GM18520 (cell line): ENCODE results near the gene ARID5B.
A peak's percentile ranks its signal among the peaks of the same experiment; 100 is the strongest.

ENCODE experiments used
- ATAC-seq: cut with Tn5 transposase; IDR thresholded peaks from one replicate; pipeline ENCODE4 v1.9.1; 2021; ENCODE audit not compliant: unreplicated experiment

The ARID5B gene

DNA sequence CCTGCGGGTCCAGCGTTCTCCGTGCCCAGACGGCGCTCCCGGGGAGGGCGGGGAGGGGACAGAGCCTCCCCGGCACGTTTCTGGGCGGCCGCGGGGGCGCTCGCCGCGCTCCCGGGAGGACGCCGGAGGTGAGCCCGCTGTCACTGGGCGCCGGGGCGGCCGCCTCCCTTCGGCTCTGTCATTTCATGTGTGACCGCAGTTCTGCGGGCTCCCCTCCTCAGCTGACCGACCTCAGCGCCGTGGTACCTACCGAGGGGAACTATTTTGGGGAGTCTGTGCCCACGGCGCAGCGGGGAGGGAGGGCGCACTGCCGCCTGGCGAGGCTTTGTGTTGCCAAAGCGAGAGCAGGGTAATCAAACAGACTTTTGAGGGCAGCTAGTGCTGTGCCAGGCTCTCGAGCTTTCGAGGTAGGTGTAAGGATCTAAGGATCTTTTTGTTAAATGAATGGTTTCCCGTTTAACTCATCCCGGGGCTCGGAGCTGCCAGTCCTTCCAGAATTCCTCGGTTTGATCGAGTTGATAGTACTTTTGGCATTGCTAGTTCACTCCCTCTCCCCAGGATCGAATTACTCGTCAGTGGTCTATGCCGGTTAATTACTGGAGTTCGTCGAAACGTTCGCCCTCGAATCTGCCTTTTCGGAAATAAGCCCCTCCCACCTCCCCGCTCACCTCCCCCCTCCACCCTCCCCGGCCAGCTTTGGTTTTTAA, 1.9 kb downstream of the ARID5B start:
- peak; percentile 46 for ATAC-seq

DNA sequence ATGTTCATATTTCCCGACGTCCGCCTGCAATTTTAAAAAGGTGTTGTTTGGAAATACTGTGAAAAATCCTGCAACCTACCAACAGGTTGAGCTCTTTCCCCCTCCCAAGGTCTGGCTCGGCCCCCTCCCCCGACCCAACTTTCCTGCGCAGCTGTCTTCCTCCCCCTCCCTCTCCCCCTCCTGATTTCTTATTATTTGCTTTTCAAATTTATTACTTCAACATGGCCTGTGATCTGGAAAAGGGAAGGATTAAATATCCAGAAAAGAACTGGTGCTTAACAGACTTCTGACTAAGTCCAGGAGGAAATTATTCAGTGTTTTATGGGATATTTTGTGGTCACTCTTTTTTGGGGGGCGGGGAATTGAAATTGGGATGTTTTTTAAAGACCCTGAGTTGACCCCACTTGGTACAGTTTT, 2.4 kb downstream of the ARID5B start:
- no peak for ATAC-seq

DNA sequence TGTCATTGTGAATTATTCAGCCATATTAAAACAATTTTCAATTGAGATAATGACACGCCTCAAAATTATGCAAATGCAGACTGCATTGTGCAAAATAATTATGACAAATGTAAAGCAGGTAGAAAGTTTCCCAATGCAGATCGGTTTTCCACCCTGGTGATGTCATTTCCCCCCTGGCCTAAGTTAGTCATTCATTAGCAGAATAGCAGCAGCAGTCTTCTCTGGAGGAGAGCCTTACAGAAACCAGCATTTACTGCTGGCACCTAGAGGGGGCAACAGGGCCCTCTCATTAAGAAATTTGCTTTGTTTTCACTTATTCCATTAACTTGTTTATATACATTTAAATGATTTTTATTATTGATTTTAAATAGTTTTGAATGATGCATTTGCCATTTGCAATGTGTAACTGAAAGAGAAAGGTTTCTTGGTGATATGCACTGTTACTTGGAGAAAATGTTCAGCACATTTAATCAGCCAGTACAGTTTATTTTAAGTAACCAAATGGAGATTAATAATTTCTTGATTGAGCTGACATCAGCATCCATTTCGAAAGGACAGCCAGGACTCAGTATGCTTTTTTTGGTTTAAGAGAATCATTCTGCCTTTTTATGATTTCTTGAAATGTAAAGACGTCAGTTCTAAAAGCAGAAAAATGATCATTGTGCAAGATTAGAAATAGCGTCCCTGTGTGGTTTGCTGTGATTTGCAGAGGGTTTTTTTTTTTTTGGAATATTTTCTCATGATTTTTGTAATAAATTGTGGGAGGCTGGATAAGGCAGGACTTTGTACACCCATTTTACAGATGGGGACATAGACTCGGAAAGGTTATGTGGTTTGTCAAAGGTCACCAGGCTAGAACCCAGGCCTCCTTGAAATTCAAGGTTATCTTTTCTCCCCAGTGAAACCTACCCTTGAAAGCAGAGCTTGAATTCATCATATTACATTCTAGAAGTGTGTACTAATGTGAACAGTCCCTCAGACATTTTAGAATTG, 3.5 kb downstream of the ARID5B start:
- ATAC-seq = peak; percentile 36

DNA sequence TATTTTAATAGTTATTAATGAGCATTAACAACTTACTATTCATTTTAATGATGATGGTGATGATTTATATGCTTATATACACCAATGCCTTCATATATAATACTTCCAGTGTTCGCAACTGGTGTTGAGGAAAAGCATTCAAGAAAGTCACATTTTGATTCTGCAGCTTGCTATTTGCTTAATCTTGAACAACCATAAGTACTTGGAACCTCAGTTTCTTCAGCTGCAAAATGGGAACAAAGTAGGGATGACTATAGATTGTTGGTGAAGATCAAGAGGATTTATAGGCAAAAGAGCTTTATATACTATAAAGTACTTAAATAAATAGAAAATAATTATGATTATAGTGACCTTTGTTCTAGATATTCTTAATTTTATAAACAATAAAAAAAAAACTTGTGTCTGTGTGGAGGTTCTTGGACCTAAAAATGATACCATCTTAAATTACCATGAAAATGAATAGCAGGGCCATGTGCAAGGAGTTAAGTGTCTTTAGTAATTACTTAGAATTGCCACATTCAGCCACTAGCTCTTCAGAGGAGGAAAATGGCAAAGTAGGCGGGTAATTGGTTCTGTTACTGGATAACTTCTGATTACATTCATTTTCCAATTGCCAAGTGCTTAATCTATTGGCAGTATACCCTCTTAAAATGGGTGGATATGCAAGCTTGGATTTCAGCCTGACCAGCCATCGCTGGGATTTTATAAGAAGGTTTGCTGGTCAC, 4.5 kb downstream of the ARID5B start:
- ATAC-seq = no peak

DNA sequence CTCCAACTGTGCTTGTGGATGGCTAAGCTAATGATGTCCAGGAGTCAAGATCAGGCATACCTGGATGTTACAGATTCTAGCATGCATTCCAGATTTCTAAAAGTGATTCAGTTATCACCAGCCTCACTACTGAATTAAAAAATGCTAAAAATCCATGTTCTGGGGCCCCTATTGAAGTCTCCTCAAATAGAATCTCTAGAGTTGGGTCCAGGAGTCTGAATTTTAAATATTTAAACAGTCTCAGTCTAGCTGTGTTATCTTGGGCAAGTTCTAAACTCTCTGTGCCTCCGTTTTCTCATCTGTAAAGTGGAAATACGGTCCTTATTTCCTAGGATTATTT, 5.0 kb downstream of the ARID5B start:
- ATAC-seq = no peak

- ATAC-seq = no peak
Measured at GRCh38 chr10:61907011-61907410, 5.5 kb downstream of the ARID5B start.

DNA sequence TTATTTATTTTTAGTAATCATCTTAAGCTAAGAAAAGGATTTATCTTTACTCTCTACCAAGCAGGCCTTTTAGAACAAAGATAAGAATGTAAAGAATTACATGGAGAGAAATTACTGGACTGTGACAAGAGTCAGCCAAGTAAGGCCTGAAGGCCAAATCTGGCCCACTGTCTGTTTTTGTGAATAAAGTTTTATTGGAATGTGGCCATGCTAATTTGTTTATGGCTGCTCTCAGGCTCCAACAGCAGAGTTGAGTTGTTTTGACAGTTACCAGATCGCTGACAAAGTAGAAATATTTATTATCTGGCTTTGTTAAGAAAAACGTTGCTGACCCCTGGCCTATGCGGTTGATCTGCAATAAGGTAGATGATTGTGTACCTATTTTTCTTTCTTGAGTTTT, 6.1 kb downstream of the ARID5B start:
- no peak for ATAC-seq

DNA sequence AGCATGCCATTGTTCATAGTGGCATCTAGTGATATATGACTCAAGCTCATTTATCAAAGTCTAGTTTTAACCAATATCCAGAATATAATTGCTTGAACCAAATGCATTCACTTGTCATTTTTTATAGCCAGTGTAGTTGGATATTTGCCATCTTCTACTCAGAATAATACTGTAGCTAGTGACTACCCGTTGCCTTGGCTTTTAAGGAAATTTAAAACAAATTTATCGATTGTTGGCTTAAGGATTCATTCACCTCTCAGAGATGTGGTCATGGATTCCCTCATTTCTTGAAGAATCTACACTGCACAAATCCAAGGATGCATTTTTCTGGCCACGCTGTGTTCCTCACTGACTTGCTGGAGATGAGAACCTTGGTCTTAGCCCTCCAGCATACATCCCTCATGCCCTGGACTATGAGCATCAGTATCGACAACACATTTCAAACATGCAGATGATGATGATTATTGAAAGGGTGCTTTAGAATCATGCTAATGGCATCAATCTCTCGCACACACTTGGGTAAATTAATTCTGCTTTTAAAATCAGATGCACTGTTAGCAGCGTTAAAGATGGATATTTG, 8.8 kb downstream of the ARID5B start:
- ATAC-seq = no peak

GRCh38 chr10:61910894-61911293, 9.4 kb downstream of the ARID5B start:
- ATAC-seq = no peak

DNA sequence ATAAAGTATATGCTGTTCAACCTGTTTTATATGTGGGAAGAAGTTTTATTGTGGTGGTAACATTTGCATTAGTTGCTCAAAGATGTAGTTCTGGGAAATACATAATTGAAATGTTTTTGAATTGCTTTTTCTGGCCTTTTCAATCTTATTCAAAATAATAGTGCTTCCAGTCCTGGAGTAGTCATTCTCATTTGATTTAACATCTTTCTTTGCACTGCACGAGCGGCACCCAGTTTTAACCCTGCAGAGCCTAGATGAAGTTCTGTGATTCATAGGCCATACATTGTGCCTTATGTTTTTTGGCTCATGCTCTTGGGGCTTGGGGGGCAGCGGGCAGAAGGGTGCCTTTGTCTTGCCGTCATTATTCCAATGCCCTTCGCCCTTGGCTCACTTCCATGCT, 9.9 kb downstream of the ARID5B start:
- ATAC-seq = no peak

GRCh38 chr10:61912981-61913380, 11.5 kb downstream of the ARID5B start:
- no peak for ATAC-seq

- ATAC-seq = no peak
Measured at GRCh38 chr10:61918140-61918539, 16.6 kb downstream of the ARID5B start.

GRCh38 chr10:61918989-61919388, 17.5 kb downstream of the ARID5B start:
- no peak for ATAC-seq

GRCh38 chr10:61919646-61920215, 18.2 kb downstream of the ARID5B start:
- no peak for ATAC-seq

- ATAC-seq = no peak
Measured at GRCh38 chr10:61921143-61921542, 19.6 kb downstream of the ARID5B start.

DNA sequence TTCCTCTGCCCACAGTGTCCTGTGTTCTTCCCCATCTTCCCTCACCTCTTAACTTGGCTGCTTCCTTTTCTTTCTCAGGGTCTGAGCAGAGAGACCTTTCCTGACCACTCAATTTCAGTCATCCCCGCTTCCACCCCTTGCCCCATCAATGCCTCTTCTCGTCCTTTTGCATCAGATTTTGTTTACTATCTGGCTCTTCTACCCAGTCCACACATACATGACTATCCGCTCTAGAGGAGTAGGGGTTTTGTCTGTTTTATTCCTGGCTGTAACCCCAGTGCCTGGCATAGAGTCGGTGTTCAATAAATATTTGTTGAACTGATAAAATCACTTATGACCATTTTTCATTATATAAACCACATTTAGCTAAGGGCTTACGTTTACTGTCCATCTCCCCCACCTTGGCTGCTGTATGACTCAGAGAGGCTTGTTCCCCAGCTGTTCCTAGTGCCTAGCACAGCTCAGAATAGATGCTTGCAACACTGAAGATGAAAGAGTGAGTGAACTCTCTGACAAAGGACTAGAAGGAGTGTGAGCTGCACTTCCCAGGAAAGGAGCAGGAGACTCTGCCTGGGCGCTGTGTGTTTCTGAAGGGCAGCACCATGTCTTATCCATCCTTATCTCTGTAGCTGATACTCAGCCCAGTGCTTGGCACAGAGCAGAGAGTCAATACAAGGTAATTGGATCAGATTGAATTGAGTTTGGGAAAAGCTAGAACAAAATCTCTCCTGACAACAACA, 21.9 kb downstream of the ARID5B start:
- ATAC-seq = no peak

DNA sequence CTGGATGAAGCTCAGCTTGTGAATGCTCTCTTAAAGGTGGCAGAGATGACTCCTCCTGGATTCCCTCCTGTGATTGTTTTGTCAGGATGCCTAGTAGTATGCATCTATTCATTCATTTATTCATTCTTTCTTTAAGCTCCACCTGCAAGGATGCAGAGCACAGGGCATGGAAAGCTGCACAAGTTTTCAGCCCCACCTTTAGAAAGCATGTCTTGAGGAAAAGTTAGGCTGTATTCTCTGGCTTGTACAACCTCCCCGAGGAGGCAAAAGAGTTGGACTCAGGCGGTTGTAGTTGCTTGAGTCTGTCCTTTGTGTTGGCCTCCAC, 22.4 kb downstream of the ARID5B start:
- ATAC-seq = no peak

DNA sequence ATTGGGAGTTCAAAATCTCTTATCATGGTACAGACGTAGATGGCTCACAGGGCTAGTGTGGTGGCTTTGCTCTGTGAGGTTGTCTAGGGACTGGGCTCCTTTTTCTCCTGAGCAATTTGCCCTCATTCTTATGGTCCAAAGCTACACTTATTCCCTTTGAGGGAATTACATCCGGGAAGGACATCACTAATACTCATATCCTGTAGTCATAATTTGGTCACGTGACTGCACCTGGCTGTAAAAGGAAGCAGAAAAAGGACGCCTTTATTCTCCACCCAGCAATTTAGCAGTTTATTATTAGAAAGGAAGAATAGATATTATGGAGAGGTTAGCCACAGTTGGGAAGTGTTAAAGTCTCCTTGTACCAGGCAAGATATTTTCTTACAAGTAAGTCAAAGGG, 28.1 kb downstream of the ARID5B start:
- no peak for ATAC-seq

GRCh38 chr10:61931620-61932332, 30.3 kb downstream of the ARID5B start:
- no peak for ATAC-seq
